Measurements from ENCODE around the gene WIPF1. TPM values are rescaled to one million over a fixed set of nuclear protein-coding genes. Genes with fewer than 3 reads are reported as not detected.

WIPF1 gene, protein sequence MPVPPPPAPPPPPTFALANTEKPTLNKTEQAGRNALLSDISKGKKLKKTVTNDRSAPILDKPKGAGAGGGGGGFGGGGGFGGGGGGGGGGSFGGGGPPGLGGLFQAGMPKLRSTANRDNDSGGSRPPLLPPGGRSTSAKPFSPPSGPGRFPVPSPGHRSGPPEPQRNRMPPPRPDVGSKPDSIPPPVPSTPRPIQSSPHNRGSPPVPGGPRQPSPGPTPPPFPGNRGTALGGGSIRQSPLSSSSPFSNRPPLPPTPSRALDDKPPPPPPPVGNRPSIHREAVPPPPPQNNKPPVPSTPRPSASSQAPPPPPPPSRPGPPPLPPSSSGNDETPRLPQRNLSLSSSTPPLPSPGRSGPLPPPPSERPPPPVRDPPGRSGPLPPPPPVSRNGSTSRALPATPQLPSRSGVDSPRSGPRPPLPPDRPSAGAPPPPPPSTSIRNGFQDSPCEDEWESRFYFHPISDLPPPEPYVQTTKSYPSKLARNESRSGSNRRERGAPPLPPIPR
- total RNA-seq (2022), result 6.0 and 6.2 TPM in 2 replicates
- percentile 46 among the genes with signal in this experiment for Bru-seq, nascent RNA
- percentile 49 among the genes with signal in this experiment for BruChase-seq, experiment 1, labeled RNA remaining after a 6-hour chase
- percentile 49 among the genes with signal in this experiment for BruChase-seq, experiment 2, labeled RNA remaining after a 2-hour chase
- long read RNA-seq, partial matches to known transcripts, result 2 of 9 reads
- long read RNA-seq, other reads (novel, unspliced or antisense), result 2 of 9 reads

DNA sequence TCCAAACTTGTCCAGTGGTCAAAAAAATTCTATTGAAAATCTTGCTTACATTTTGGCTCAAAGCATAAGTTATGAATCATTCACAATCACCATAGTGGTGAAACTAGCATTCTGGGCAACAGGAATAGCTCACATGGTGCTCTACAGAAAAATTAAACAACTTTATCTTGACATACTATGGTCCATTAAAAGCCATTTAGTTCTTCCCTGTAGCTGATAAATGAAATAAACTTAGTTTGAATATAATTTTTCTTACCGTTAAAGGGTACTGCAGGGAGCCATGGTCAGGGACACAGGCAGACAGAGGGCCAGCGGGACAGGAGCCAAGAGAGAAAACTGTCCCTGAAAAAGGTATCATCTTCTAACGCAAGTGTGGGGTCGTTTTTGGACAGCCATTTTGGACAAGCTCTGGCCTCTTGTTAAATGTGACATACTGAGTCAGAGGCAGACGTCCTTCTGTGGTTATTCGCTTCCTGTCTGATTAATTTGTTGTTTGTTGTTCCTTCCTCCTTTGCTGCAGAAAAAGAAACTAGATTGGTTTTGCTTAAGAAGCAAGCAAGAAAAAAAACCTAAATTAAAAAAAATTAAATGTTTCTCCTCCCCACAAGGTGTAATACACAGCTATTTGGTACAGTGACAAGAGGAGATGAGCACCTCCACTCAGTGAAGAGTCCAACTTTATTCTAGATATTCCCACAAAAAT, at the start of gene WIPF1:
WIPF1 (minus strand) TSS at position 460 of the 703 bp plus-strand sequence. CDS start 12,231 bp downstream, outside the sequence.
- Mint-ChIP-seq H3K4me1 (ENCODE audit: insufficient read depth, unreplicated experiment) (peaks cover 26% of the 10 kb centered on the region), H3K27me3 (ENCODE audit: insufficient read depth, unreplicated experiment) (no peaks in the 10 kb centered on the region), H3K4me3 (ENCODE audit: unreplicated experiment) (no peak within 1 kb of the TSS), H3K27ac (ENCODE audit: low read depth, unreplicated experiment) (peak within 1 kb of the TSS; percentile 46), H3K9me3 (ENCODE audit: unreplicated experiment) (peaks cover 13% of the 10 kb centered on the region), H3K36me3 (ENCODE audit: insufficient read depth, unreplicated experiment) (no peaks in the 10 kb centered on the region)
- ChIA-PET POLR2A (interaction anchor here (0.8 to 2.2 kb wide), 5 partner anchors 16 to 134 kb away, joined by 3 to 10 read pairs (median 4); no protein-coding TSS in a partner anchor), CTCF (interaction anchor here (0.8 to 1.4 kb wide), 6 partner anchors 35 to 135 kb away, joined by 3 to 7 read pairs (median 4); partner anchors contain the start of gene GPR155)
- intact Hi-C loops (cut with micrococcal nuclease), result no loop called here
- BruUV-seq (replicated peaks), result no TSS peak
- peak; percentile 54 for DNase-seq (ENCODE audit: unreplicated experiment)
- TF ChIP-seq, protein P1, sequence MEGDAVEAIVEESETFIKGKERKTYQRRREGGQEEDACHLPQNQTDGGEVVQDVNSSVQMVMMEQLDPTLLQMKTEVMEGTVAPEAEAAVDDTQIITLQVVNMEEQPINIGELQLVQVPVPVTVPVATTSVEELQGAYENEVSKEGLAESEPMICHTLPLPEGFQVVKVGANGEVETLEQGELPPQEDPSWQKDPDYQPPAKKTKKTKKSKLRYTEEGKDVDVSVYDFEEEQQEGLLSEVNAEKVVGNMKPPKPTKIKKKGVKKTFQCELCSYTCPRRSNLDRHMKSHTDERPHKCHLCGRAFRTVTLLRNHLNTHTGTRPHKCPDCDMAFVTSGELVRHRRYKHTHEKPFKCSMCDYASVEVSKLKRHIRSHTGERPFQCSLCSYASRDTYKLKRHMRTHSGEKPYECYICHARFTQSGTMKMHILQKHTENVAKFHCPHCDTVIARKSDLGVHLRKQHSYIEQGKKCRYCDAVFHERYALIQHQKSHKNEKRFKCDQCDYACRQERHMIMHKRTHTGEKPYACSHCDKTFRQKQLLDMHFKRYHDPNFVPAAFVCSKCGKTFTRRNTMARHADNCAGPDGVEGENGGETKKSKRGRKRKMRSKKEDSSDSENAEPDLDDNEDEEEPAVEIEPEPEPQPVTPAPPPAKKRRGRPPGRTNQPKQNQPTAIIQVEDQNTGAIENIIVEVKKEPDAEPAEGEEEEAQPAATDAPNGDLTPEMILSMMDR (IDR thresholded peaks at IDR 0.05; ENCODE audit: unreplicated experiment), result no peak

DNA sequence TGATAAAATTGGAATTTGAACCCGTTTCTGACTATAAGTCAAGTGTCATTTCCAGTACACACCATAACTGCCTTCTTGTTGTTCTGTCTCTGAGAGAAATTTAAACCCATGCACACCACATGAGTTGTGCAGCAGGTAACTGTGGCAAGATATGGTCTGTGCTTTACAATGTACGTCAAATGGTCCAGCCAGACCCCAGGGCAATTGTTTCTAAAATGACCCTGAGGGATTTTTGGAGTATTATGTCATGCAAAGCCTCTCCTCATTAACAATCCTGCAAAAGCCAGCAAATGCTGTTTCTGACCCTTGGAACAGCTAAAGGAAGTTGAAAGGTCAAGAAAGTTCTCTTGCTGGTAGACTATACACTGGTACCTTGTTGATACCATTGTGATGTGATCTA, 47.7 kb upstream of the WIPF1 start:
- Mint-ChIP-seq H3K27ac (ENCODE audit: low read depth, unreplicated experiment) (no peak overlapping the region), H3K27me3 (ENCODE audit: insufficient read depth, unreplicated experiment) (no peaks in the 10 kb centered on the region), H3K4me3 (ENCODE audit: unreplicated experiment) (no peak overlapping the region), H3K36me3 (ENCODE audit: insufficient read depth, unreplicated experiment) (no peaks in the 10 kb centered on the region), H3K9me3 (ENCODE audit: unreplicated experiment) (peaks cover 11% of the 10 kb centered on the region), H3K4me1 (ENCODE audit: insufficient read depth, unreplicated experiment) (no peaks in the 10 kb centered on the region)
- intact Hi-C loops (cut with micrococcal nuclease), result no loop called here
- DNase-seq (ENCODE audit: unreplicated experiment), result no peak
- TF ChIP-seq, protein P1 (IDR thresholded peaks at IDR 0.05; ENCODE audit: unreplicated experiment), result no peak
- POLR2A ChIA-PET, result interaction anchor here (1.2 kb wide), 1 partner anchor 11 kb away, joined by 3 read pairs; no protein-coding TSS in a partner anchor
- BruUV-seq (replicated peaks), result no TSS peak
- CTCF ChIA-PET, result no interaction called here

DNA sequence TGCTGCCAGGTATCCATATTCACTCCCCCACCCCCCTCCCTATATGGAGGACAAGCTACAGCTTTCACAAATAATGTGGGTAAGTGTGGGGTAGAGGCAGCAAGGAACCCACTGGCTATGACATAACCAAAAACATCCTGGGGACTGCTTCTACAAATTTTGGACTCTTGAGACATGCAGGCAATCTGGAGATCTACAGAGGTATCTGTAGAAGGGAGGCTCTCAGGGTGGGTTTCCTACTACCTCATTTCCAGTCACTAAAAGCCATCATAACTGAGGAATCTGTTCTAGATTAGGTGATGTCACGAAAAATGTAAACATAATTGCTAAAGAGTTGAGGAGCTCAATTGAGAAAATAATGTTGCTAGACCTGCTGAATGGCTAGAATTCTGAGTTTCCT, 46.8 kb upstream of the WIPF1 start:
- ChIA-PET POLR2A (interaction anchor here (0.5 to 0.6 kb wide), 3 partner anchors 8 to 1635 kb away, joined by 3 to 4 read pairs (median 3); no protein-coding TSS in a partner anchor), CTCF (no interaction called here)
- Mint-ChIP-seq H3K27ac (ENCODE audit: low read depth, unreplicated experiment) (no peak overlapping the region), H3K4me1 (ENCODE audit: insufficient read depth, unreplicated experiment) (no peaks in the 10 kb centered on the region), H3K9me3 (ENCODE audit: unreplicated experiment) (peaks cover 7% of the 10 kb centered on the region), H3K27me3 (ENCODE audit: insufficient read depth, unreplicated experiment) (no peaks in the 10 kb centered on the region), H3K4me3 (ENCODE audit: unreplicated experiment) (no peak overlapping the region), H3K36me3 (ENCODE audit: insufficient read depth, unreplicated experiment) (no peaks in the 10 kb centered on the region)
- TF ChIP-seq, protein P1 (IDR thresholded peaks at IDR 0.05; ENCODE audit: unreplicated experiment), result no peak
- no peak for DNase-seq (ENCODE audit: unreplicated experiment)
- intact Hi-C loops (cut with micrococcal nuclease), result no loop called here
- no TSS peak for BruUV-seq (replicated peaks)
